GM23338 (cell line): ENCODE measurements around the gene NEB. TPM values are rescaled to one million over a fixed set of nuclear protein-coding genes. Genes with fewer than 3 reads are reported as not detected.

Source experiments
- ATAC-seq: fragments of 200-7000 bp; cut with Tn5 transposase; 3 replicates; pipeline ENCODE4 v1.9.1; 2020
- DNase-seq: peaks from one replicate; pipeline ENCODE4 v3.0.0-alpha.2; 2015; ENCODE audit warnings: low spot score
- H2AFZ ChIP-seq: fragments of 200-600 bp; sonication (generic); 2 replicates; pipeline ENCODE4 v1.8.0; 2016; ENCODE audit warnings: antibody characterized with exemption, mild to moderate bottlenecking, moderate library complexity
- H3F3A ChIP-seq: fragments of 200-600 bp; sonication (generic); replicated peaks from 2 replicates; pipeline ENCODE4 v1.8.0; 2017; ENCODE audit warnings: antibody characterized with exemption, mixed run types, low read depth
- H3K27ac ChIP-seq: fragments of 200-600 bp; sonication (generic); 2 replicates; pipeline ENCODE4 v1.6.1; 2016; ENCODE audit warnings: low read depth
- H3K27me3 ChIP-seq: fragments of 200-600 bp; sonication (generic); 2 replicates; pipeline ENCODE4 v1.8.0; 2016; ENCODE audit warnings: mild to moderate bottlenecking, mixed run types, moderate library complexity; ENCODE audit not compliant: insufficient read depth
- H3K36me3 ChIP-seq: fragments of 200-600 bp; sonication (generic); 2 replicates; pipeline ENCODE4 v1.8.0; 2016; ENCODE audit warnings: mild to moderate bottlenecking; ENCODE audit not compliant: insufficient read depth
- H3K4me1 ChIP-seq: fragments of 200-600 bp; sonication (generic); 2 replicates; pipeline ENCODE4 v1.8.0; 2016; ENCODE audit warnings: mild to moderate bottlenecking, moderate library complexity; ENCODE audit not compliant: insufficient read depth
- H3K4me2 ChIP-seq: fragments of 200-600 bp; sonication (generic); 2 replicates; pipeline ENCODE4 v1.7.1; 2017; ENCODE audit warnings: mixed run types
- H3K4me3 ChIP-seq: fragments of 200-600 bp; sonication (generic); 2 replicates; pipeline ENCODE4 v1.6.1; 2016; ENCODE audit warnings: mixed run types
- H3K79me2 ChIP-seq: fragments of 200-600 bp; sonication (generic); replicated peaks from 2 replicates; pipeline ENCODE4 v1.8.0; 2017; ENCODE audit warnings: mild to moderate bottlenecking; ENCODE audit not compliant: insufficient read depth
- H3K9me2 ChIP-seq: fragments of 200-600 bp; sonication (generic); 2 replicates; pipeline ENCODE4 v1.8.0; 2017; ENCODE audit not compliant: insufficient read depth
- H4K20me1 ChIP-seq: fragments of 200-600 bp; sonication (generic); replicated peaks from 2 replicates; pipeline ENCODE4 v1.8.0; 2017; ENCODE audit warnings: mild to moderate bottlenecking; ENCODE audit not compliant: insufficient read depth
- H3K27ac Mint-ChIP-seq: 2 replicates; pipeline ENCODE4 v1.8.0; 2020; ENCODE audit warnings: inconsistent platforms, mild to moderate bottlenecking, moderate library complexity, mixed read lengths
- H3K27me3 Mint-ChIP-seq: 3 replicates; pipeline ENCODE4 v1.8.0; 2022; ENCODE audit warnings: low read depth, mild to moderate bottlenecking, moderate library complexity, mixed read lengths, inconsistent platforms; ENCODE audit not compliant: insufficient read depth, poor library complexity
- H3K36me3 Mint-ChIP-seq: 3 replicates; pipeline ENCODE4 v1.8.0; 2021; ENCODE audit warnings: low read depth, mild to moderate bottlenecking, inconsistent platforms, moderate library complexity, mixed read lengths
- H3K4me1 Mint-ChIP-seq: 3 replicates; pipeline ENCODE4 v1.8.0; 2020; ENCODE audit warnings: mild to moderate bottlenecking, inconsistent platforms, mixed read lengths
- H3K4me3 Mint-ChIP-seq: 3 replicates; pipeline ENCODE4 v1.8.0; 2021; ENCODE audit warnings: moderate library complexity, mild to moderate bottlenecking, inconsistent platforms, mixed read lengths
- H3K9me3 Mint-ChIP-seq: 3 replicates; pipeline ENCODE4 v1.8.0; 2020; ENCODE audit warnings: moderate library complexity, mild to moderate bottlenecking, inconsistent platforms, mixed read lengths
- CREB1 ChIP-seq: fragments of 250-450 bp; sonication (Bioruptor Pico); IDR thresholded peaks from 2 replicates; pipeline ENCODE4 v1.5.0; 2020; ENCODE audit warnings: low read depth, mild to moderate bottlenecking, moderate library complexity
- CTCF ChIP-seq, 2 experiments: fragments of 200-600 bp in 1 of 2; sonication (generic) in 1 of 2; conservative IDR thresholded peaks; 2 replicates each; pipeline versions ENCODE4 v1.5.1 to v1.6.1; 2016 to 2017; ENCODE audit warnings: antibody characterized with exemption in 2 of 2, low read depth in 2 of 2, mild to moderate bottlenecking in 2 of 2, moderate library complexity in 1 of 2
- EZH2 ChIP-seq: fragments of 200-600 bp; sonication (generic); IDR thresholded peaks from one replicate; pipeline ENCODE4 v1.8.0; 2017; ENCODE audit warnings: antibody characterized with exemption, mild to moderate bottlenecking, low read depth; ENCODE audit not compliant: unreplicated experiment
- JUNB ChIP-seq: IDR thresholded peaks from one replicate; pipeline ENCODE4 v1.6.1; 2016; ENCODE audit warnings: antibody characterized with exemption; ENCODE audit not compliant: unreplicated experiment
- STAT1 ChIP-seq: IDR thresholded peaks from one replicate; pipeline ENCODE4 v1.6.1; 2016; ENCODE audit warnings: antibody characterized with exemption; ENCODE audit not compliant: unreplicated experiment
- ZNF114 ChIP-seq: fragments of 250-450 bp; sonication (Bioruptor Pico); IDR thresholded peaks from 2 replicates; pipeline ENCODE4 v1.5.0; 2020; ENCODE audit warnings: mild to moderate bottlenecking, moderate library complexity
- polyA plus RNA-seq: library from polyadenylated mRNA; unstranded; fragments of >200 nt; fragmentation: Nextera tagmentation; extraction: Ambion mirVana; gene quantifications from 2 replicates; pipeline ENCODE4 v1.2.1, GENCODE V29; 2016
- total RNA-seq: library from RNA; depleted of rRNA; stranded (reverse); fragments of >200 nt; shearing (Covaris generic); gene quantifications from 2 replicates; pipeline ENCODE4 v1.2.3, GENCODE V29; 2014
- TF ChIP-seq, protein P1 (sequence below): IDR thresholded peaks from 2 replicates; pipeline ENCODE4 v1.6.1; 2016; ENCODE audit warnings: antibody characterized with exemption
- TF ChIP-seq, protein P2 (sequence below): IDR thresholded peaks from one replicate; pipeline ENCODE4 v1.6.1; 2018; ENCODE audit warnings: antibody characterized with exemption; ENCODE audit not compliant: unreplicated experiment

Gene NEB
- total and polyA plus RNA-seq, 2 experiments from 2014 or later: 6.2 to 13.7 TPM

DNA sequence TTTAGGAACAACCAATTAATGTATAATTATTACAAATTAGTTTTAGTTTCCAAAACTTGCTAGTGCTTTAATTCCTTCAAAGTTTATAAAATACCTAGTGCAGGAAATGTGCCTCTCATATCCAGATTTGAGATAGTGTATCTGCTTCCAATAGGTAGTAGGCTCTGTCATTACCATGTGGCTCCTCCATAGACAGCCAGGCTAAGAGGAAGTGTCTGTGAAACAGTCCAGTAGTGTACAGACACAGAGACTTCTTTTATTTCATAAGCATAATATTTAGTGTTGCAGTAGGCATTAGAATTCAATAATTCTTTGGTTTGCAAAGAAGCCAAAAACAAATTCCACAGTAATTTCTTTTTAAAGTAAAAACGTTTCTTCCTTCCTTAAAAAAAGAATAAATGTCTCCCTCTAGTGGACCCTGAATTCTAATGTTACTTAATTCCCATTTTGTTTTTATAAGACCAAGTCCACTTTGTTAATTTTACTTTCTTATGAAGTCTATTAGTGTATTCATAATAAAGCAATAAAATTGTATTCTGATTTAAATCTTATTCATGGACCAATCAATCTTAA, 101.2 kb downstream of the NEB start:
- TF ChIP-seq CREB1 (CRISPR knock-in tag): no peak
- no peak for TF ChIP-seq STAT1
- no peak for TF ChIP-seq JUNB
- TF ChIP-seq EZH2: no peak
- TF ChIP-seq CTCF (conservative IDR thresholded peaks at IDR 0.05; ENCODE audit: low read depth in 2 of 2): peak in 1 of 2 experiments; percentile 84; a peak in 3 of 4 replicates
- TF ChIP-seq, protein P1, sequence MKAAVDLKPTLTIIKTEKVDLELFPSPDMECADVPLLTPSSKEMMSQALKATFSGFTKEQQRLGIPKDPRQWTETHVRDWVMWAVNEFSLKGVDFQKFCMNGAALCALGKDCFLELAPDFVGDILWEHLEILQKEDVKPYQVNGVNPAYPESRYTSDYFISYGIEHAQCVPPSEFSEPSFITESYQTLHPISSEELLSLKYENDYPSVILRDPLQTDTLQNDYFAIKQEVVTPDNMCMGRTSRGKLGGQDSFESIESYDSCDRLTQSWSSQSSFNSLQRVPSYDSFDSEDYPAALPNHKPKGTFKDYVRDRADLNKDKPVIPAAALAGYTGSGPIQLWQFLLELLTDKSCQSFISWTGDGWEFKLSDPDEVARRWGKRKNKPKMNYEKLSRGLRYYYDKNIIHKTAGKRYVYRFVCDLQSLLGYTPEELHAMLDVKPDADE: no peak
- H3K9me3 Mint-ChIP-seq: no peaks in the 10 kb centered on the region
- no peak overlapping the region for H2AFZ ChIP-seq
- H3K27ac Mint-ChIP-seq: no peak overlapping the region
- no peak overlapping the region for H3K27ac ChIP-seq
- H3F3A ChIP-seq: no peaks in the 10 kb centered on the region
- no peak overlapping the region for H3K4me3 ChIP-seq
- H3K4me2 ChIP-seq: no peak overlapping the region
- no peaks in the 10 kb centered on the region for H3K4me1 ChIP-seq
- no peak for ATAC-seq
- H3K27me3 Mint-ChIP-seq: no peaks in the 10 kb centered on the region
- no peaks in the 10 kb centered on the region for H4K20me1 ChIP-seq
- H3K79me2 ChIP-seq: no peaks in the 10 kb centered on the region
- DNase-seq: peak; percentile 65
- no peaks in the 10 kb centered on the region for H3K9me2 ChIP-seq
- H3K36me3 Mint-ChIP-seq: peaks cover 11% of the 10 kb centered on the region; the same call in 1 of the 3 replicates
- H3K36me3 ChIP-seq: no peaks in the 10 kb centered on the region
- no peaks in the 10 kb centered on the region for H3K4me1 Mint-ChIP-seq
- no peak overlapping the region for H3K4me3 Mint-ChIP-seq
- no peaks in the 10 kb centered on the region for H3K27me3 ChIP-seq

- Mint-ChIP-seq H3K9me3 (no peaks in the 10 kb centered on the region), H3K4me1 (no peaks in the 10 kb centered on the region), H3K36me3 (peaks cover 11% of the 10 kb centered on the region; the same call in 1 of the 3 replicates), H3K4me3 (no peak overlapping the region), H3K27ac (no peak overlapping the region), H3K27me3 (no peaks in the 10 kb centered on the region)
- H3K27me3 ChIP-seq: no peaks in the 10 kb centered on the region
- no peak overlapping the region for H3K27ac ChIP-seq
- no peaks in the 10 kb centered on the region for H3F3A ChIP-seq
- no peaks in the 10 kb centered on the region for H3K36me3 ChIP-seq
- no peak overlapping the region for H3K4me2 ChIP-seq
- no peak for DNase-seq
- ATAC-seq: no peak
- no peaks in the 10 kb centered on the region for H4K20me1 ChIP-seq
- H3K79me2 ChIP-seq: no peaks in the 10 kb centered on the region
- H3K4me1 ChIP-seq: no peaks in the 10 kb centered on the region
- no peak overlapping the region for H2AFZ ChIP-seq
- no peak overlapping the region for H3K4me3 ChIP-seq
- H3K9me2 ChIP-seq: no peaks in the 10 kb centered on the region
- TF ChIP-seq STAT1 (no peak), ZNF114 (CRISPR knock-in tag) (no peak), JUNB (no peak), EZH2 (no peak)
- TF ChIP-seq, protein P1: no peak
- TF ChIP-seq, protein P2, sequence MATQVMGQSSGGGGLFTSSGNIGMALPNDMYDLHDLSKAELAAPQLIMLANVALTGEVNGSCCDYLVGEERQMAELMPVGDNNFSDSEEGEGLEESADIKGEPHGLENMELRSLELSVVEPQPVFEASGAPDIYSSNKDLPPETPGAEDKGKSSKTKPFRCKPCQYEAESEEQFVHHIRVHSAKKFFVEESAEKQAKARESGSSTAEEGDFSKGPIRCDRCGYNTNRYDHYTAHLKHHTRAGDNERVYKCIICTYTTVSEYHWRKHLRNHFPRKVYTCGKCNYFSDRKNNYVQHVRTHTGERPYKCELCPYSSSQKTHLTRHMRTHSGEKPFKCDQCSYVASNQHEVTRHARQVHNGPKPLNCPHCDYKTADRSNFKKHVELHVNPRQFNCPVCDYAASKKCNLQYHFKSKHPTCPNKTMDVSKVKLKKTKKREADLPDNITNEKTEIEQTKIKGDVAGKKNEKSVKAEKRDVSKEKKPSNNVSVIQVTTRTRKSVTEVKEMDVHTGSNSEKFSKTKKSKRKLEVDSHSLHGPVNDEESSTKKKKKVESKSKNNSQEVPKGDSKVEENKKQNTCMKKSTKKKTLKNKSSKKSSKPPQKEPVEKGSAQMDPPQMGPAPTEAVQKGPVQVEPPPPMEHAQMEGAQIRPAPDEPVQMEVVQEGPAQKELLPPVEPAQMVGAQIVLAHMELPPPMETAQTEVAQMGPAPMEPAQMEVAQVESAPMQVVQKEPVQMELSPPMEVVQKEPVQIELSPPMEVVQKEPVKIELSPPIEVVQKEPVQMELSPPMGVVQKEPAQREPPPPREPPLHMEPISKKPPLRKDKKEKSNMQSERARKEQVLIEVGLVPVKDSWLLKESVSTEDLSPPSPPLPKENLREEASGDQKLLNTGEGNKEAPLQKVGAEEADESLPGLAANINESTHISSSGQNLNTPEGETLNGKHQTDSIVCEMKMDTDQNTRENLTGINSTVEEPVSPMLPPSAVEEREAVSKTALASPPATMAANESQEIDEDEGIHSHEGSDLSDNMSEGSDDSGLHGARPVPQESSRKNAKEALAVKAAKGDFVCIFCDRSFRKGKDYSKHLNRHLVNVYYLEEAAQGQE: no peak
Observed at GRCh38 chr2:151630372-151630771, 103.9 kb downstream of the NEB start.
